ENCODE results near the gene NLRP6.

DNA sequence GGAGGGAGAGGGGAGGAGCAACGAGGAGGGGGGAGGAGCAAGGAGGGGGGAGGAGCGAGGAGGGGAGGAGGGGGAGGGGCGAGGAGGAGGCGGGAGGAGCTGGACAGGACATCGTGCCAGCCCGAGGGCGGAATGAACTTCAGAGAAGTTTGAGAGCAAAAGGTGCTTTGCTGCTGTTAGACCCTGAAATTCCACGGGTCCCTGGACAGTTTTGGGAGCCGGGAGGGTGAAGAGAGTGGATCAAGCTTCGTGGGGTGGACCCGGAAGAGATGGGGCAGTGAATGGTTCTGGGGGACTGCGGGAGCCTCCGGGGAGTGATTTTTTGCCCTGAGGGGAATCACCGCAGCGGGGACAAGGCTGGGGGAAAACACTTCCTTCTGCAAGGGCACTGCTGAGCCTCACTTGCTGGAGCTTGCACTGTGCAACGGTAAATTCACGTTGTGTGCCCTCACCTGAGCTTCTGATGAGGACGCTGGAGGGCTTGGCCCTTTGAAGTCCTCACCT is 10.7 kb upstream of the NLRP6 start:
- TF ChIP-seq TAF1 (IDR thresholded peaks at IDR 0.05; ENCODE audit: borderline replicate concordance, low read depth, low read length), result no peak
- TF ChIP-seq, protein P1, sequence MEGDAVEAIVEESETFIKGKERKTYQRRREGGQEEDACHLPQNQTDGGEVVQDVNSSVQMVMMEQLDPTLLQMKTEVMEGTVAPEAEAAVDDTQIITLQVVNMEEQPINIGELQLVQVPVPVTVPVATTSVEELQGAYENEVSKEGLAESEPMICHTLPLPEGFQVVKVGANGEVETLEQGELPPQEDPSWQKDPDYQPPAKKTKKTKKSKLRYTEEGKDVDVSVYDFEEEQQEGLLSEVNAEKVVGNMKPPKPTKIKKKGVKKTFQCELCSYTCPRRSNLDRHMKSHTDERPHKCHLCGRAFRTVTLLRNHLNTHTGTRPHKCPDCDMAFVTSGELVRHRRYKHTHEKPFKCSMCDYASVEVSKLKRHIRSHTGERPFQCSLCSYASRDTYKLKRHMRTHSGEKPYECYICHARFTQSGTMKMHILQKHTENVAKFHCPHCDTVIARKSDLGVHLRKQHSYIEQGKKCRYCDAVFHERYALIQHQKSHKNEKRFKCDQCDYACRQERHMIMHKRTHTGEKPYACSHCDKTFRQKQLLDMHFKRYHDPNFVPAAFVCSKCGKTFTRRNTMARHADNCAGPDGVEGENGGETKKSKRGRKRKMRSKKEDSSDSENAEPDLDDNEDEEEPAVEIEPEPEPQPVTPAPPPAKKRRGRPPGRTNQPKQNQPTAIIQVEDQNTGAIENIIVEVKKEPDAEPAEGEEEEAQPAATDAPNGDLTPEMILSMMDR (IDR thresholded peaks at IDR 0.05), result no peak
- TF ChIP-seq TCF12 (IDR thresholded peaks at IDR 0.05), result no peak
- TF ChIP-seq POLR2AphosphoS5 (IDR thresholded peaks at IDR 0.05; ENCODE audit: low read depth, low read length), result no peak
- TF ChIP-seq EZH2phosphoT487 (IDR thresholded peaks at IDR 0.05; ENCODE audit: borderline replicate concordance, low read depth), result no peak
- TF ChIP-seq MAX (IDR thresholded peaks at IDR 0.05; ENCODE audit: low read depth), result no peak

All from SK-N-SH (cell line).